ENCODE results near the gene DAAM2.

Gene DAAM2

GRCh38 chr6:39820553-39820952 is 28.4 kb downstream of the DAAM2 start:
- no peak for DNase-seq

DNA sequence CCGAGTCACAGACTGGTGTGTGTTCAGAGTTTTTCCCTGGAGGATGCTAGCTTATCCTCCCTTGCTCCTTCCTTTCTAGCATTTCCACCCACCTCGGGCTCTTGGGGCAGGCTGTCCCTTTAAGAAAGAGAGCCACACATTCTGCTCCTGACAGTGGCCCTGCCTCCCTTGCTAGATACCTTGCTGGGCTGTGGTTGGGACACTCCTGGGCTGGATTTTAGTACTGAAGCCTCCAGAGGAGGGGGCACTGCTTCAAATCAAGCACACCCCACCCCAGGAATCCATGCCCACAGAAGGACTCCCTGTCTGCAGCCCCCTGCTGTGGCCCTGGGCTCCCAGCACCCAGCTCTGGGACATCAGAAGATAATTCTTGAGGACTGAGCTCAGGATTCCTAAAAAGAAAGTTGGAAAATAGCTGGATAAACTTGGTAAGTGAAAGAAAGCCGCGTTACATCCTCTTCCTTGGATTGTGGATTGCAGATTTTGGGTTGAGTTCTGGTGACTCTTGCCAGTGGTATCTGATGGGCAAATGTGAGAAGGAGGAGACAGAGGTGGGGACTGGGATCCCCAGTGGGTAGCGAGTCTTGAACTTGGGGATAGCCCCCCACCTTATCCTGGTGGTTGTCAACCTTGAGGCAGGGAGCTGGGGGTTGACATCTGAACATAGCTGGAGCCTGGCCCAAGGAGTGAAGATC is 29.0 kb downstream of the DAAM2 start:
- DNase-seq = no peak

- DNase-seq = no peak
Measured at GRCh38 chr6:39821742-39822532, 29.8 kb downstream of the DAAM2 start.

- no peak for DNase-seq
Measured at GRCh38 chr6:39822846-39823815, 31.0 kb downstream of the DAAM2 start.

- no peak for DNase-seq
Measured at GRCh38 chr6:39824030-39824926, 32.1 kb downstream of the DAAM2 start.

DNA sequence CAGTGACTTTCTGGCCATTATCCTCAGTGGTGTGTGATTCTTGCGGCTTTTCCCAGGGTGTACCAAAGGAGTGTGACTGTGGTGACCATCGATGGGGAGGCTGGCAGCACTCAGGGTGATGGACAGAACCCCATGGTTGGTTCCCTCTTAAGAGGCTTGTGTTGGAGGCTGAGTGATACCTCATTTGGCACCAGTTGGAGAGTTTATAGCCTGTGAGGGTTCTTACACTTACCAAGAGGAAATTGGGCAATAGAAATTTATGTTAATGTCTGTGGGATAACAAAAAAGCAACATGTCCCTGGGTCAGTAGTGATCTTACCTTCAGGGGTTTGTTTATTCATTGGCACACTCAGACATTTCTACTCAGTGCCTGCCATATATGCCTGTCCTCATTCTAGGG is 37.2 kb downstream of the DAAM2 start:
- DNase-seq = no peak

DNA sequence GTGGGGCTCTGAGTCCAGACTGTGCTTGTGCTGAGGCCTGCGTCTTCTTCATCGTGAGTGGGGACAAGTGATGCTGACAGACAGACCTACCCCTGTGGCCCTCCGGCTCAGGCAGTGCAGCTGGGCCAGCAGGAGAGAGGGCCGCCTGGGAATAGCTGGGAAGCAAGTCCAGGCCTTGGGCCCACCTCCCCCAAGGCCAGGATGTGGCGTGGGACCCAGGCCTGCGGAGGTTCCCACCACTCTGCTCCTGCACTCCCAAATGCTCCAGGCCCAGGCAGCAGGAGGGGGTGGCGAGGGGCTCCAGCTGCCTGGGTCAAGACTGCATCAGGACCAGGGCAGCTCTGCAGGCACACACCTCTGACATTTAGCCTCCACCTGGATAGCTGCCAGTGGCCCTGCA is 38.3 kb downstream of the DAAM2 start:
- DNase-seq = no peak

DNA sequence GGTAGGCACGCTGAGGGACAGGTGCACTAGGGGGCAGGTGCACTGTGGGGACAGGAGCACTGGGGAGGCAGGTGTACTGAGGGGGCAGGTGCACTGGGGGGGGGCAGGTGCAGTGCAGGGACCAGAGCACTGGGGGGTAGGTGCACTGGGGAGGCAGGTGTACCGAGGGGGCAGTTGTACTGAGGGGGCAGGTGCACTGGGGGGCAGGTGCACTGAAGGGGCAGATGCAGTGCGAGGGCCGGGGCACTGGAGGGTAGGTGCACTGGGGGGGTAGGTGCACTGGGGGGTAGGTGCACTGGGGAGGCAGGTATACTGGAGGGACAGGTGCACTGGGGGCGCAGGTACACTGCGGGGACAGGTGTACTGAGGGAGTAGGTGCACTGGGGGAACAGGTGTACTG is 39.5 kb downstream of the DAAM2 start:
- DNase-seq = no peak

- DNase-seq = no peak
Measured at GRCh38 chr6:39834278-39834677, 42.1 kb downstream of the DAAM2 start.

GRCh38 chr6:39834866-39835265 is 42.7 kb downstream of the DAAM2 start:
- no peak for DNase-seq

- no peak for DNase-seq
Measured at GRCh38 chr6:39835821-39836295, 43.7 kb downstream of the DAAM2 start.

DNA sequence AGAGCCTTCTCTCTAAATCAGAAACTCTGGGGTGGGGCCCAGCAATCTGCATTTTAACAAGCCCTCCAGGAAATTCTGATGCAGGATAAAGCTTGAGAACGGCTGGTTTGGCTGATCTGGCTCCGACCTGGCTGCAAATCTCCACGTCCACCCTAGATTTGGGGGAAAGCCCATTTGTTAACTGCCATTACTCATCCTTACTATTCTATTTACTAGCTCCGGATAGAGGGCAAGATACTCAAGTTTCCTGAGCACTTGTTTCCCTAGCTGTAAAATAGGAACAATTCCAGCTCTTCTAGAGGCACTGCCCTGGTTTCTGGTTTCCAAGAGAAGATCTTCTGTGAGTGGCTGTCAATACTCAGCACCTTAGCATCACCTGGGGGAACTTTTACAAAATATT is 44.4 kb downstream of the DAAM2 start:
- DNase-seq = no peak

- DNase-seq = no peak
Measured at GRCh38 chr6:39839445-39839844, 47.3 kb downstream of the DAAM2 start.

DNA sequence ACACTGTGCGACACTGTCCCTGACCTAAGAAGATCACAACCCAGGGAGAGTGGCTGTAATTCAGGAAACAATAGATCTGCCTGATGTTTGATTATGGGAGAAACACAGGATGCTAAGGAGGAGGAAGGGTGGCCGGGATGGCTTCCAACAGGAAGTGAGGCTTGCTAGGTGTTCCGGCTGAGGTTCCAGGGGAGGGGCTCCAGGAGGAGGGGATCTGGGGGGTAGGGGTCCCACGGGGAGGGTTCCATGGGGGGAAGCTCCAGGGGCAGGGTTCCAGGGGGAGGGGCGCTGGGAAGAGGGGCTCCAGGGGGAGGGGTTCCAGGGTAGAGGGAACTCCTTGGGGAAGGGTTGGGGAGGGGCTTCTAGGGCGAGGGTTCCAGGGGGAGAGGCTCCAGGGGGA is 48.6 kb downstream of the DAAM2 start:
- DNase-seq = no peak

GRCh38 chr6:39841291-39841690 is 49.1 kb downstream of the DAAM2 start:
- DNase-seq = no peak

DNA sequence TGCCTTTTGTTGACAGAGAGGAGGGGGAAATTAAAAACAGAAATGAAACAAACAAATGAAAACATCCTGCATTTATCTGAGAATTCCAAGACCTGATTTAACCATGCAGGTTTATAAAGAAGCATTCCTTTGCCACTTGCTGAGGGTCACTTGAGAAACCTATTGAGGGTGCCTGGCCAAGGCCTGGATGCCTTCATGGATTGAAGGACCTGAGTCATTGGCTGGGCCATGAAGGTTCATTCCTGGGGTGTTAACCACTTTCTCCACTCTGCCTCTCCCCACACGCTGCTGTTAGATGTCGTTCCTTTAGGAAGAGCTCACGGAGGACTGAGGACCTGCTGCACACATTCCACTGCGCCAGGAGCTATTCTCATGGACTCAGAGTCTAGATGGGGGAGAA is 49.7 kb downstream of the DAAM2 start:
- DNase-seq = no peak

- no peak for DNase-seq
Measured at GRCh38 chr6:39843305-39844020, 51.3 kb downstream of the DAAM2 start.

DNA sequence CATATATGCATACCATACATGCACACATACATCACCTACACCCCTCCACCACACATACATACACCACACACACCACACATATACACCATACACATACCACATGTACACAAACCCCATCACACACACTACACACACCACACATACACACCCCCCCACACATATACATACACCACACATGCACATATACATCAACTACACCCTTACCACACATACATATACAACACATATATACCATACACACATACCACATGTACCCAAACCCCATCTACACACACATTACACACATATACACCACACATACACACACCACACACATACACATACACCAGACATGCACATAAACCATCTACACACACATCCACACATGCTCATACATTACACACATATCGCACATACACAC is 52.7 kb downstream of the DAAM2 start:
- no peak for DNase-seq

- DNase-seq = no peak
Measured at GRCh38 chr6:39847221-39847620, 55.0 kb downstream of the DAAM2 start.

DNA sequence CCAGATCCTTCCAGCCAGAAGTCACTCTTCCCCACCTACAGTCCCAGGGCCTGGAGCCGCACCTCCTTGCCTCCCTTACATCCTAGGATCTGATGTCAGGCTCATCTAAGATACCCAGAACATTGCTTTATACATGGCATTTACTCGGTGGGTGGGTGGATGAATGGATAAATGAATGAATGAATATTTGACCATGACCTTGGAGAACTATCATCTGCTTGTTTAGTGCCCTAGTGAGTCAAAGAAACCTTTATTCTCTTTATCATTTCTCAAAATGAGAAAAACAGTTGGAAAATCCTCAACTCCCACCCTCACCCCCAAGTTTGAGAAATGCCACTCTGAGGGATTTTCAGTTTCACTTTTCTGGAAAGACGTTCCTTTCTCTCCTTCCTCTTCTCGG is 56.0 kb downstream of the DAAM2 start:
- DNase-seq = no peak

- no peak for DNase-seq
Measured at GRCh38 chr6:39849228-39849627, 57.1 kb downstream of the DAAM2 start.

GRCh38 chr6:39849764-39850163 is 57.6 kb downstream of the DAAM2 start:
- no peak for DNase-seq

Measured in SIG-M5 (cell line).